Endothelial cell (in vitro differentiated cells): Measurements from ENCODE around the gene BMP2. TPM values are rescaled to one million over a fixed set of nuclear protein-coding genes. Genes with fewer than 3 reads are reported as not detected.

ENCODE experiments used
- DNase-seq: peaks from one replicate; pipeline ENCODE4 v3.0.0; 2021; ENCODE audit warnings: low spot score
- H3K27ac Mint-ChIP-seq: one replicate; pipeline ENCODE4 v1.8.0; 2021; ENCODE audit warnings: mixed read lengths, inconsistent platforms; ENCODE audit not compliant: unreplicated experiment
- H3K27me3 Mint-ChIP-seq: one replicate; pipeline ENCODE4 v1.8.0; 2021; ENCODE audit warnings: mild to moderate bottlenecking, moderate library complexity, mixed read lengths, inconsistent platforms; ENCODE audit not compliant: unreplicated experiment
- H3K36me3 Mint-ChIP-seq: one replicate; pipeline ENCODE4 v1.8.0; 2021; ENCODE audit warnings: mild to moderate bottlenecking, low read depth, mixed read lengths, inconsistent platforms; ENCODE audit not compliant: unreplicated experiment
- H3K4me1 Mint-ChIP-seq: one replicate; pipeline ENCODE4 v1.8.0; 2021; ENCODE audit warnings: mild to moderate bottlenecking, mixed read lengths, inconsistent platforms; ENCODE audit not compliant: unreplicated experiment
- H3K4me3 Mint-ChIP-seq: one replicate; pipeline ENCODE4 v1.8.0; 2021; ENCODE audit warnings: mild to moderate bottlenecking, mixed read lengths, inconsistent platforms; ENCODE audit not compliant: unreplicated experiment
- H3K9me3 Mint-ChIP-seq: one replicate; pipeline ENCODE4 v1.8.0; 2021; ENCODE audit warnings: mixed read lengths, inconsistent platforms; ENCODE audit not compliant: unreplicated experiment
- CTCF ChIP-seq: fragments of 200-600 bp; sonication (generic); IDR thresholded peaks from one replicate; pipeline ENCODE4 v1.5.0; 2021; ENCODE audit warnings: antibody characterized with exemption; ENCODE audit not compliant: unreplicated experiment
- total RNA-seq: library from RNA; stranded (reverse); fragmentation: NEBNext Ultra II Directional; extraction: Animal tissue kit (Norgen Biotek cat#: 25700); gene quantifications from one replicate; pipeline ENCODE4 v1.2.1, GENCODE V29; 2021; ENCODE audit not compliant: unreplicated experiment

Gene BMP2
- total RNA-seq, 1 donor from 2014 or later, result 1.1 TPM

DNA sequence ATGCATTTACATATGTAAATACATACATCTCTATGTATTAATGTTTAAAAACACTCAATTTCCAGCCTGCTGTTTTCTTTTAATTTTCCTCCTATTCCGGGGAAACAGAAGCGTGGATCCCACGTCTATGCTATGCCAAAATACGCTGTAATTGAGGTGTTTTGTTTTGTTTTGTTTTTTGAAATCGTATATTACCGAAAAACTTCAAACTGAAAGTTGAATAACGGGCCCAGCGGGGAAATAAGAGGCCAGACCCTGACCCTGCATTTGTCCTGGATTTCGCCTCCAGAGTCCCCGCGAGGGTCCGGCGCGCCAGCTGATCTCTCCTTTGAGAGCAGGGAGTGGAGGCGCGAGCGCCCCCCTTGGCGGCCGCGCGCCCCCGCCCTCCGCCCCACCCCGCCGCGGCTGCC is 355 bp upstream of the BMP2 start:
- no peak for DNase-seq
- peak overlapping the region; percentile 85 for H3K4me3 Mint-ChIP-seq
- TF ChIP-seq CTCF, result no peak
- H3K9me3 Mint-ChIP-seq, result no peaks in the 10 kb centered on the region
- H3K27ac Mint-ChIP-seq, result no peak overlapping the region
- H3K36me3 Mint-ChIP-seq, result no peaks in the 10 kb centered on the region
- peaks cover 9% of the 10 kb centered on the region for H3K4me1 Mint-ChIP-seq
- peaks cover 7% of the 10 kb centered on the region for H3K27me3 Mint-ChIP-seq

GRCh38 chr20:6768228-6769140 is 998 bp downstream of the BMP2 start:
- Mint-ChIP-seq H3K9me3 (no peaks in the 10 kb centered on the region), H3K36me3 (no peaks in the 10 kb centered on the region), H3K27me3 (peaks cover 7% of the 10 kb centered on the region), H3K4me1 (peaks cover 9% of the 10 kb centered on the region), H3K4me3 (peak overlapping the region; percentile 79), H3K27ac (no peak overlapping the region)
- no peak for TF ChIP-seq CTCF
- DNase-seq, result peak; percentile 35

- H3K27ac Mint-ChIP-seq, result no peak overlapping the region
- peak; percentile 45 for DNase-seq
- no peaks in the 10 kb centered on the region for H3K36me3 Mint-ChIP-seq
- TF ChIP-seq CTCF, result no peak
- peak overlapping the region; percentile 87 for H3K4me3 Mint-ChIP-seq
- H3K27me3 Mint-ChIP-seq, result peaks cover 7% of the 10 kb centered on the region
- no peaks in the 10 kb centered on the region for H3K9me3 Mint-ChIP-seq
- peaks cover 9% of the 10 kb centered on the region for H3K4me1 Mint-ChIP-seq
These were observed 2.7 kb downstream of the BMP2 start for GRCh38 chr20:6769903-6770785.

GRCh38 chr20:6770786-6771100 is 3.3 kb downstream of the BMP2 start:
- peaks cover 7% of the 10 kb centered on the region for H3K27me3 Mint-ChIP-seq
- H3K36me3 Mint-ChIP-seq, result no peaks in the 10 kb centered on the region

More at GRCh38 chr20:6770786-6771100, 3.3 kb downstream of the BMP2 start:
- TF ChIP-seq CTCF, result no peak
- peak overlapping the region; percentile 82 for H3K4me3 Mint-ChIP-seq
- peaks cover 9% of the 10 kb centered on the region for H3K4me1 Mint-ChIP-seq
- DNase-seq, result no peak
- no peaks in the 10 kb centered on the region for H3K9me3 Mint-ChIP-seq
- H3K27ac Mint-ChIP-seq, result no peak overlapping the region
